ENCODE measurements around the gene EID2B.
A peak's percentile ranks its signal among the peaks of the same experiment; 100 is the strongest.

EID2B gene

DNA sequence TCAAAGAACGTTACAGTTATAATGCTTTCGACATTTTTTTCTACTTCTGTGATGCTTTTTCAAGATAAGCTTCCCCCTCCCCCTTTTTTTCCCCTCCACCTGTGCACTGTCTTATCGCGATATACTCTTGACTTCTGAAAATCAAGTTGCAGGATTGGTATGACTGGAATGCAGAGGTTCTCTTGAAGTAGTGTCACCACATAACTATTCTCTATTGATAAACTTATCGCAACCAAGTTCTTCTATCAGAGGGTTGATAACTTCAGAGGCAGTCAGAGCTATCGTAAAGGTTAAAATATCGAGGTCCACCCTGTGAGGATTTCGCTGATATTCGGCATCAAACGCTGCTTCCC lies 6.5 kb upstream of the EID2B start:
- H3K4me3 ChIP-seq (ENCODE audit: low read depth, low read length), result peak overlapping the region; percentile 75
- TF ChIP-seq, protein P1, sequence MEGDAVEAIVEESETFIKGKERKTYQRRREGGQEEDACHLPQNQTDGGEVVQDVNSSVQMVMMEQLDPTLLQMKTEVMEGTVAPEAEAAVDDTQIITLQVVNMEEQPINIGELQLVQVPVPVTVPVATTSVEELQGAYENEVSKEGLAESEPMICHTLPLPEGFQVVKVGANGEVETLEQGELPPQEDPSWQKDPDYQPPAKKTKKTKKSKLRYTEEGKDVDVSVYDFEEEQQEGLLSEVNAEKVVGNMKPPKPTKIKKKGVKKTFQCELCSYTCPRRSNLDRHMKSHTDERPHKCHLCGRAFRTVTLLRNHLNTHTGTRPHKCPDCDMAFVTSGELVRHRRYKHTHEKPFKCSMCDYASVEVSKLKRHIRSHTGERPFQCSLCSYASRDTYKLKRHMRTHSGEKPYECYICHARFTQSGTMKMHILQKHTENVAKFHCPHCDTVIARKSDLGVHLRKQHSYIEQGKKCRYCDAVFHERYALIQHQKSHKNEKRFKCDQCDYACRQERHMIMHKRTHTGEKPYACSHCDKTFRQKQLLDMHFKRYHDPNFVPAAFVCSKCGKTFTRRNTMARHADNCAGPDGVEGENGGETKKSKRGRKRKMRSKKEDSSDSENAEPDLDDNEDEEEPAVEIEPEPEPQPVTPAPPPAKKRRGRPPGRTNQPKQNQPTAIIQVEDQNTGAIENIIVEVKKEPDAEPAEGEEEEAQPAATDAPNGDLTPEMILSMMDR (IDR thresholded peaks at IDR 0.05; ENCODE audit: control insufficient read depth, extremely low read depth, insufficient read depth), result no peak
- DNase-seq (ENCODE audit: low read depth), result no peak

DNA sequence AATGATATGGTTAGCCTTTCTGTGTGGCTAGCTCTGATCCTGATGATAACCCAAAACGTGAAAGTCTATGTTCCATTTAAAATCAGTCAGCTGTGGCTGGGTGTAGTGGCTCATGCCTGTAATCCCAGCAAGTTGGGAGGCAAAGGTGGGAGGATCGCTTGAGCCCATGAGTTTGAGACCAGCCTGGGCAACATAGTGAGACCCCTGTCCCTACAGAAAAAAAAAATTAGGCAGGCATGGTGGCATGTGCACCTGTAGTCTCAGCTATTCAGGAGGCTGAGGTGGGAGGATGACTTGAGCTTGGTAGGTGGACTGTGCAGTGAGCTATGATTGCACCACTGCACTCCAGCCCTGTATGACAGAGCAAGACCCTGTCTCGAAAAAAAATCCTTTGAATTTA lies 1.1 kb upstream of the EID2B start:
- no peak for DNase-seq (ENCODE audit: low read depth)
- no peak overlapping the region for H3K4me3 ChIP-seq (ENCODE audit: low read depth, low read length)
- TF ChIP-seq, protein P1 (IDR thresholded peaks at IDR 0.05; ENCODE audit: control insufficient read depth, extremely low read depth, insufficient read depth), result no peak

DNA sequence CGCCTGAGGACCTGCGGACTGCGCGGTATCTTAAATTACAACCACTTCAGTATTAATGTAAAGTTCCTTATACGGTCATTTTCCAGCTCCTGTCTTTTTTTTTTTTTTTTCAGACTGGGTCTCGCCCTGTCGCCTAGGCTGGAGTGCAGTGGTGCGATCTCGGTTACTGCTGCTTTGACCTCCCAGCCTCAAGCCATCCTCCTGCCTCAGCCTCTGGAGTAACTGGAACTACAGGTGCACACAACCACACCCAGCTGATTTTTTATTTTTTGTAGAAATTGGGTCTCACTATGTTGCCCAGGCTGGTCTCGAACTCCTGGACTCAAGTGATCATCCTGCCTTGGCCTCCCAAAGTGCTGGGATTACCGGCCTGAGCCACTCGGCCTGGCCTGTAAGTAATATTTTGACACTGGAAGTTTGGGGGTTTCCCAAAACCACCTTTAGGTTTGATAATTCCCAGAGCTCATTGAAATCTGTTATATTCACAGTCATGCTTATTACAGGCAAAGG lies 406 bp upstream of the EID2B start:
- H3K4me3 ChIP-seq (ENCODE audit: low read depth, low read length), result peak overlapping the region; percentile 87
- TF ChIP-seq, protein P1 (IDR thresholded peaks at IDR 0.05; ENCODE audit: control insufficient read depth, extremely low read depth, insufficient read depth), result no peak

DNA sequence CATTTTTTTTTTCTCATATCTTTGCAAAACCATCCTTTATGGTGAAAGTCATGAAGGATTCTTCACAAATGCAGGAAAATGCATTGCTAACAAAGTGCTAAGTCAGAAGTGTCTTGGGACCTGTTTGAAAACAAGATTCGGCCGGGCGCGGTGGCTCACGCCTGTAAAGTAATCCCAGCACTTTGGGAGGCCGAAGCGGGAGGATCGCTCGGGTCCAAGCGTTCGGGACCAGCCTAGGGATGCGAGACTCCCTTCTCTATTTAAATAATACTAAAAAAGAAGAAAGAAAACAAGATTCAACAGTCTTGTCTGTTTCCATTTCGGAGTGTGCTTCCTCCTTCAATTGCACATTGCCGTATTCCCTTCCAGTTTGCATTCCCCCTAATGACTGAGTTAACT lies 819 bp downstream of the EID2B start:
- TF ChIP-seq, protein P1 (IDR thresholded peaks at IDR 0.05; ENCODE audit: control insufficient read depth, extremely low read depth, insufficient read depth), result no peak

More for the DNA sequence above, 406 bp upstream of the EID2B start:
- no peak for DNase-seq (ENCODE audit: low read depth)

DNA sequence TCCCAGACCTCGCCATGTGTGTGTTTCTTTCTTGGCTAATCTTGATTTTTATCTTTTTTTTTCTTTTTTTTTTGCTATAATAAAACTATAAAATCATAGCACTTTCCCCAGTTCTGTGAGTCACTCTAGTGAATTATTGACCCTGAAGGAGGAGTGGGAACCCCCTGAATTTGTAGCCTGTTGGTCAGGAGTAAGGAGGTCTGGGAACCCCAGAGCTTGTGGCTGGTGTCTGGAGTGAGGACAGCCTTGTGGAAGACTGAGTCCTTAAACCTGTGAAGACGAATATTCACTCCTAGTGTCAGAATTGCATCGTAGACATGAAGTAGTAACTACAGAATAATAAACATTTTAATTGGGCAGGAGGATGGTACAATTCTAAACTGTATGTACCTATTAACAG lies 7.4 kb downstream of the EID2B start:
- no peak overlapping the region for H3K4me3 ChIP-seq (ENCODE audit: low read depth, low read length)
- no peak for DNase-seq (ENCODE audit: low read depth)
- TF ChIP-seq, protein P1 (IDR thresholded peaks at IDR 0.05; ENCODE audit: control insufficient read depth, extremely low read depth, insufficient read depth), result no peak

More for the DNA sequence above, 819 bp downstream of the EID2B start:
- no peak for DNase-seq (ENCODE audit: low read depth)
- H3K4me3 ChIP-seq (ENCODE audit: low read depth, low read length), result peak overlapping the region; percentile 87

DNA sequence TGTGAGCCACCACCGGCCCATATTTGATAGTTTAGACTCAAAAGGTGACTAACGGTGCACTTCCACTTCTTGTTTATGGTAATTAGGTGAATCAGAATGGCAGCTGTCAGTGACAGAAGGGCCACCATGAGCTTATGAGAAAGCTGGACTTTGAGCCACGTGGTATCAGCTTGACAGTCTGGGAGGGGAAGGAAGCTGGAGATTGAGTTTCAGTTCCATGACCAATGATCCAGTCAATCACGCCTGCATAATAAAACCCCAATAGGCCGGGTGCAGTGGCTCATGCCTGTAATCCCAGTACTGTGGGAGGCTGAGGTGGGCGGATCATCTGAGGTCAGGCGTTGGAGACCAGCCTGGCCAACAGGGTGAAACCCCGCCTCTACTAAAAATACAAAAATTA lies 8.2 kb downstream of the EID2B start:
- H3K4me3 ChIP-seq (ENCODE audit: low read depth, low read length), result no peak overlapping the region
- TF ChIP-seq, protein P1 (IDR thresholded peaks at IDR 0.05; ENCODE audit: control insufficient read depth, extremely low read depth, insufficient read depth), result no peak
- DNase-seq (ENCODE audit: low read depth), result no peak

Data from LNCaP clone FGC (cell line).